GM19438 (cell line): Measurements from ENCODE around the gene NWD2.

Experiments
- ATAC-seq: cut with Tn5 transposase; IDR thresholded peaks from one replicate; pipeline ENCODE4 v1.9.1; 2021; ENCODE audit warnings: low read depth; ENCODE audit not compliant: unreplicated experiment

NWD2 gene

GRCh38 chr4:37299468-37299867 lies 54.9 kb downstream of the NWD2 start:
- no peak for ATAC-seq

DNA sequence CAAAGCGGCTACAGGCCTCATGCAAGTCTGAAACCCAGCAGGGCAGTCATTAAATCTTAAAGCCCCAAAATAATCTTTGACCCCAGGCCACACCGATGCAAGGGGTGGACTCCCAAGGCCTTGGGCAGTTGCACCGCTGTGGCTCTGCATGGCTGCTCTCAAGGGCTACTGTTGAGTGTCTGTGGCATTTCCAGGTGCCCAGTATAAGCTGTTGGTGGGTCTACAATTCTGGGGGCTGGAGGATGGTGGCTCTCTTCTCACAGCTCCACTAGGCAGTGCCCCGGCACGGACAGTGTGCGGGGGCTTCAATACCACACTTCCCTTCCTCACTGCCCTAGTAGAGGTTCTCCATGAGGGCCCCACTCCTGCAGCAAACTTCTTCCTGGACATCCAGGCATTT lies 60.1 kb downstream of the NWD2 start:
- ATAC-seq, result no peak

DNA sequence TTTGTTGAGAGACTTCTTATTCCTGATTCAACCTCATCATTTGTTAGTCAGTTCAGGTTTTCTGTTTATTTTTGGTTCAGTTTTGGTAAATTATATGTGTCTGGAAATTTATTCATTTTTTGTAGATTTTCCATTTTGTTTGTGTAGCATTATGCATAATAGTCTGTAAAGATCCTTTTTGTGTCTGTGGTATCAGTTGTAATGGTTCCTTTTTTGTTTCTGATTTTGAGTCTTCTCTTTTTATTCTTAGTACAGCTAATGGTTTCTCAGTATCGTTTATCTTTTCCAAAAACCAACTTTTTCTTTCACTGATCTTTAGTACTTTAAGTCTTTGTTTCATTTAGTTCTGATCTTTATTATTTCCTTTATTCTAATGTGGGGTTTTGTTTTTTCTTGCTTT lies 61.4 kb downstream of the NWD2 start:
- ATAC-seq, result no peak

- ATAC-seq, result no peak
Observed at GRCh38 chr4:37317104-37317643, 72.6 kb downstream of the NWD2 start.

GRCh38 chr4:37320513-37321235 lies 76.1 kb downstream of the NWD2 start:
- no peak for ATAC-seq

- no peak for ATAC-seq
Observed at GRCh38 chr4:37322122-37322521, 77.6 kb downstream of the NWD2 start.

DNA sequence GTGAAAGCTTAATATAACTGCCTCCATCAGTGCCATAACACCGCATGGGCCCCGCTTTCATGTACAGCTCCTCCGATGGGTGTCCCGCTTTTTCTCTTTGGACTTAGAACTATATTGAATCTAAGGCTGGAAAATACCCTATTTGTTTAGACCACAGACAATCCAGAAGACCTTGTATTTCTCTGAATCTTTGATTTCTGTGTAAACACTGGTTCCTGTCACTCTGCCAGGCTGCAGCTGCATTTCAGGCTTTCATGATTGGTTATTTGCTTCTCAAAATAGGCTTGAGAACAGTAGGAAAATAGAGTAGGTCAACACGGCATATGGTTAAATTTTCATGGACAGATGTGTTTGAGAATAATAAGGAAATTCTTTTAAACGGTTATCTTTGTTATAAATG lies 80.0 kb downstream of the NWD2 start:
- no peak for ATAC-seq

DNA sequence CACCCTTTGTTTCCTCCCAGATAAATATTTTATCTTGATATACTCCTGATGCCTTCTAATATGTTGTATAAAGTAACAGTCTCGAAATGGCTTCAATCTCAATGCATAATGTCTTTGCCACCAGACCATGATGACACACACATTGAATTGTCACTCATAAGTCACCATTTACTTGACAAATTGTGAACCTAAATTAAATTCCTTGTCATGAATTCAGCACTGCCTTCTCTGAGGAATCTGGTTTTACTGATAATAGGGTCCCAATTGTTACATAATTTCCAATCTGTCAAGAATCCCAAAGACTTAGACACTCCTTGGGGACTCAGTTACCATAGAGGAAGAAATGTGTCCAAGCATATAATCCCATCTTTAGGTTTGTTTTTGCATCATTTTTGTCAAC lies 82.3 kb downstream of the NWD2 start:
- no peak for ATAC-seq

DNA sequence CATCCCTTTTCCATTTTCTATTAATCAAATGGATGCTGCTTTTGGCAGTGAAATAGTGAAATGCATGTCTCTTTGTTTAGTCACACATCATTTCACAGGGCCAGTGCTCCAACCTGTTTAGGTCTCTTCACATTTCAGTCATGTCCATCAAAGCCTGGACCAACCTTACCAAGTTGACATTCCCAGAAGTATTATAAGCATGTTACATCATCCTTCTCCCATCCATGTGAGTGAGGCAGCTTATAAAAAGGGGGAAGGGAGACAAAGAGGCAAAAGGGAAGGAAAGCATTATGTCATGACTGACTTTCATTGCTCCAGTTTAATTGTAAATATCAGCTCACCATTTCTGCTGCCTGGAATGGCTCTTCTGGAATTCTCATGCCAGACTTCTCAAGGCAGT lies 94.4 kb downstream of the NWD2 start:
- ATAC-seq, result no peak

GRCh38 chr4:37358748-37359147 lies 114.2 kb downstream of the NWD2 start:
- ATAC-seq, result no peak

DNA sequence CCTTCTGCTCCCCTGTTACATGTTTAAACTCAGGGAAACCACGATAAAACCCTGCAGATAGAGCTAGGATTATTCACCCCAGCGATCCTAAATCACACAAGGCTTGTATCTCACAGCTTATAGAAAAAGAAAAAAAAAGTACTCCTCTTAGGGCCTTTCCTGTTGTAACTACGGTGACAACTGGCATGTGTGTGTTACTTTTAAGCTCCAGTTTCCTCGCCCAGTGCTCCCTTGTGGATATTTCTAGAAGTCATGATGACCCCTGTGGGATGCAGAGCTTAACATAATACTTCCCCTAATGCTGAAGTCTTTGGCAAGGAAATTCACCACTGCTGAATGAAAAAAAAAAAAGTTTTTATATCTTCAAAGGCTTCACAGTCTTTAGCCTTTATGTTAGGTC lies 114.7 kb downstream of the NWD2 start:
- no peak for ATAC-seq

GRCh38 chr4:37365888-37366287 lies 121.3 kb downstream of the NWD2 start:
- ATAC-seq, result no peak

DNA sequence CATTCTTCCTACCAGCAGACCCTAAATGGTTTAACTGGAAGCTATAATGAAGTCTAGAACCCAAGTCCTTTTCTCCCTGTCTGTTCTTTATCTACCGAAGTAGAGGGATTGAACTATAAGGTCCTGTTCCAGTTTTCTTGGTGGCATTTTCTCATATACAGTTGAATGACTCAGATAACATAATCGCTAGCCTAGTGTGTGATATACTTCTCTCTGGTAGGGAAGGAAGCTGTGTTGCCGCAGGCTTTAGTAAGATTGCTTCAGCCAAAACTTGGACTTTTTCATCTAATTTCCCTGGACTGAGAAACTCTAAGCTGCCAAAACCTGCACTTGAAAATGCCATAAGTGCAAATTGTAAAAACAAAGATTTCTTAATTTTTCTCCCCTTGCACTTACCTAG lies 123.4 kb downstream of the NWD2 start:
- no peak for ATAC-seq

DNA sequence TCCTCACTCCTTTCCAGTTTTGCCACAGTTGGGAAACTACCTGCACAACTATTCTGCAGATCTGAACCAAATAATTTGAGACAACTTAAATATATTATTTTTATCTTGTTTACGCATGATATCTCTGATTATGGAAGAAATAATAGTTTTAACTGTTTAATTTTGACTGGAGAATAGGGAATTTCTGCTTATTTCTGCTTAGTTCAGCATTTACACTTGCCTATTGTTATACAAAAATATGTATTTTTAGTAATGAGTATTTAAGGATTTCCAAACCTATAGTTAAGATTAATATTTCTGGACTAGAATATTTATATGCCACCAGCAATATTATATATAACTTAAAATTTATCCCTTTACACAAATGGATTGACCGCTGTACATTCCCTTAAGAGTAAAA lies 125.5 kb downstream of the NWD2 start:
- no peak for ATAC-seq

- no peak for ATAC-seq
Observed at GRCh38 chr4:37381040-37381668, 136.6 kb downstream of the NWD2 start.

GRCh38 chr4:37383579-37384229 lies 139.2 kb downstream of the NWD2 start:
- peak; percentile 74 for ATAC-seq

DNA sequence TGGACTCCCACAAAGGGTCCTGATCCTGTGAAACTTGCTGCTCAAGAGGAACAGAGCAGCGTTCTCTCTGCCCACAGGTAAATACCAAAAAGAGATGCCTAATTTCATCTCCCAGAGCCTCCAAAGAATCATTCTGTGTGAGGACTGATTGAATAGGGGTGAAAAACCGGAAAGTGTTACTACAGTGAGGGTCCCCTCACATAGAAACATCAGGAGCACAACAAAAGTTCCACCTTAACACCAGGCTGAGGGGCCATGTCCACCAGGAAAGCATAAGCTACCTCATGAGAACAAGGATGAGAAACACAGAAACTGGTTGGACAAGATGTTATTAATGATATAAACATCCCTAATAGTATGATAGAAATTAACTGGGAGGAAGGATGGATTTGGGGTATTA lies 140.9 kb downstream of the NWD2 start:
- no peak for ATAC-seq

DNA sequence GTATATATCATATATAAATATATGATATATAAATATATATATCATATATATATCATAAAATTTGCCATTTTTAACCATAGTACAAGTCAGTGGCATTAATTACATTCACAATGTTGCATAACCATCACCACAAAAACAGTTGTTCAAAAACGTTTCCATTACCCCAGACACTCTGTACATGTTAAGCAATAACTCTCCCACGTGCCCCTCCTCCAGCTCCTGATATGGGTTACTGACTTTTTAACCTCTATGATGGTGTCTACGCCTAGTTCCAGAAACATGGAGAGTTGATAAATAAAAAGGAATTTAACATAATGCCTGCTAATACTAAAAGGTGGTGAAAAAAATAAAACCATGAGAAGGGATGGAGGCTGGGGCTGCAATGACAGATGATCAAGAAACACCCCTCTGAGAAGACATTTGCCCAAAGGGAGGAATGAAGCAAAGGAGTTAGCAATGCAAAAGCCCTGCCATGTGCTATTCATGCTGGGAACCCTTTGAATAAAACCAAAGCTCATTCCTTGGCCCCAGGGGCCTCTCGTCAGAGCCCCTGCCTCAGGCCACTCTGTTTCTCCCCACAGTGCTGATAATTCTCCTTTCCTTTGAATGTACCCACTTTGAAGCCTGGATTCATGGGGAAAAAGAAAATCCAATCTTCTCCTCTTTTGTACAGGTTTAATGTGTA lies 144.3 kb downstream of the NWD2 start:
- no peak for ATAC-seq

GRCh38 chr4:37389366-37389765 lies 144.8 kb downstream of the NWD2 start:
- ATAC-seq, result no peak

- ATAC-seq, result peak; percentile 43
Observed at GRCh38 chr4:37389967-37390580, 145.5 kb downstream of the NWD2 start.
